Brain microvascular endothelial cell (primary cell): ENCODE results near the gene KAT2B.

Source experiments
- DNase-seq: peaks from one replicate; pipeline ENCODE4 v3.0.0-alpha.2; 2020
- H3K27ac ChIP-seq: fragments of 250-450 bp; sonication (Bioruptor Pico); 2 replicates; pipeline ENCODE4 v1.5.1; 2020; ENCODE audit warnings: mild to moderate bottlenecking, moderate library complexity
- H3K27me3 ChIP-seq: fragments of 250-450 bp; sonication (Bioruptor Pico); replicated peaks from 2 replicates; pipeline ENCODE4 v1.5.1; 2020; ENCODE audit warnings: mild to moderate bottlenecking
- H3K36me3 ChIP-seq: fragments of 250-450 bp; sonication (Bioruptor Pico); replicated peaks from 2 replicates; pipeline ENCODE4 v1.5.1; 2020; ENCODE audit warnings: mild to moderate bottlenecking
- H3K4me3 ChIP-seq: 2 replicates; pipeline ENCODE4 v1.5.1; 2011; ENCODE audit warnings: low read depth, mild to moderate bottlenecking, control low read depth, low read length, moderate library complexity
- in situ Hi-C: cut with HindIII; loops from 2 replicates; pipeline ENCODE4 v1.10.0; 2017; ENCODE audit warnings: low sequenced_read_pairs, low pct_ligation_motif_present
- TF ChIP-seq, protein P1 (sequence below): IDR thresholded peaks from 2 replicates; pipeline ENCODE4 v1.5.1; 2011; ENCODE audit warnings: low read depth, mild to moderate bottlenecking, moderate library complexity, low read length, control low read depth, inconsistent platforms; ENCODE audit errors: missing control alignments

The KAT2B gene

DNA sequence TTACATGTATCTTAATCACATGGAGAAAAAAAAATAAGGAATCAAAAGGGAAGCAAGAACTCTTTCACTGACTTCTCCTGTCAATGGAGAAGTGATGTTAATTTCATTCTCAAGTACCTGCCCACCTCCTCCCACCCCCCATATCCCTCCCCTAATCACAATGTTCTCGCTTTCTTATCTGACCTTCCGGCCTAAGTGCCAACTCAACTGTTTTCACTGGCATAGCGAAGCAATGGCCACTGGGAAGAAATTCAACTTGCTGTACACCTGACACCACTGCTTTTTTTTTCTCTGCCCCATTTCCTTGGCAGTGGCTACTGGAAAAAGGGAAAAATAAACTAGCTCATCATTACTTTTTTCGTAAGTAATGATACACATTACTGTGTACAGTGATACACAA is 142.0 kb downstream of the KAT2B start:
- no peaks in the 10 kb centered on the region for H3K36me3 ChIP-seq
- H3K27me3 ChIP-seq, result no peaks in the 10 kb centered on the region
- no peak overlapping the region for H3K27ac ChIP-seq
- in situ Hi-C loops, result no loop called here
- no peak for DNase-seq
- TF ChIP-seq, protein P1, sequence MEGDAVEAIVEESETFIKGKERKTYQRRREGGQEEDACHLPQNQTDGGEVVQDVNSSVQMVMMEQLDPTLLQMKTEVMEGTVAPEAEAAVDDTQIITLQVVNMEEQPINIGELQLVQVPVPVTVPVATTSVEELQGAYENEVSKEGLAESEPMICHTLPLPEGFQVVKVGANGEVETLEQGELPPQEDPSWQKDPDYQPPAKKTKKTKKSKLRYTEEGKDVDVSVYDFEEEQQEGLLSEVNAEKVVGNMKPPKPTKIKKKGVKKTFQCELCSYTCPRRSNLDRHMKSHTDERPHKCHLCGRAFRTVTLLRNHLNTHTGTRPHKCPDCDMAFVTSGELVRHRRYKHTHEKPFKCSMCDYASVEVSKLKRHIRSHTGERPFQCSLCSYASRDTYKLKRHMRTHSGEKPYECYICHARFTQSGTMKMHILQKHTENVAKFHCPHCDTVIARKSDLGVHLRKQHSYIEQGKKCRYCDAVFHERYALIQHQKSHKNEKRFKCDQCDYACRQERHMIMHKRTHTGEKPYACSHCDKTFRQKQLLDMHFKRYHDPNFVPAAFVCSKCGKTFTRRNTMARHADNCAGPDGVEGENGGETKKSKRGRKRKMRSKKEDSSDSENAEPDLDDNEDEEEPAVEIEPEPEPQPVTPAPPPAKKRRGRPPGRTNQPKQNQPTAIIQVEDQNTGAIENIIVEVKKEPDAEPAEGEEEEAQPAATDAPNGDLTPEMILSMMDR, result no peak
- H3K4me3 ChIP-seq, result no peak overlapping the region

DNA sequence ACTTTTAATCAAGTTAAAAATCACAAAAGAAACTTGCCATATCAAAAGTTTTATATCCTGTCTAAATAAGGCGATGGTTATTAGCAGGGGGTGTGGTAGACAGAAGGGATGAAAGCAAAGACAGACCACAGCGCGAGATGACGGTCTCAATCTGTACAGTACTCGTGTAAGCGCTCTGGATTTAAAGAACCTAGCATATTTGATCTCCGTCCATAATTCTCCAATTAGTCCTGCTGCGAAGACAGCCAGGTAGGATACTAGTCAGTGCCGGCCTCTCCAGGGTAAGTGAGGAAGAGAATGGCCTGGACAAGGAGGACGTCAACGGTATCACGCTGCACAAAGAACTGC is 145.1 kb downstream of the KAT2B start:
- peak overlapping the region; percentile 99 for H3K4me3 ChIP-seq
- no peaks in the 10 kb centered on the region for H3K36me3 ChIP-seq
- in situ Hi-C loops, result no loop called here
- TF ChIP-seq, protein P1, result no peak
- no peaks in the 10 kb centered on the region for H3K27me3 ChIP-seq
- H3K27ac ChIP-seq, result peak overlapping the region; percentile 92
- peak; percentile 12 for DNase-seq

DNA sequence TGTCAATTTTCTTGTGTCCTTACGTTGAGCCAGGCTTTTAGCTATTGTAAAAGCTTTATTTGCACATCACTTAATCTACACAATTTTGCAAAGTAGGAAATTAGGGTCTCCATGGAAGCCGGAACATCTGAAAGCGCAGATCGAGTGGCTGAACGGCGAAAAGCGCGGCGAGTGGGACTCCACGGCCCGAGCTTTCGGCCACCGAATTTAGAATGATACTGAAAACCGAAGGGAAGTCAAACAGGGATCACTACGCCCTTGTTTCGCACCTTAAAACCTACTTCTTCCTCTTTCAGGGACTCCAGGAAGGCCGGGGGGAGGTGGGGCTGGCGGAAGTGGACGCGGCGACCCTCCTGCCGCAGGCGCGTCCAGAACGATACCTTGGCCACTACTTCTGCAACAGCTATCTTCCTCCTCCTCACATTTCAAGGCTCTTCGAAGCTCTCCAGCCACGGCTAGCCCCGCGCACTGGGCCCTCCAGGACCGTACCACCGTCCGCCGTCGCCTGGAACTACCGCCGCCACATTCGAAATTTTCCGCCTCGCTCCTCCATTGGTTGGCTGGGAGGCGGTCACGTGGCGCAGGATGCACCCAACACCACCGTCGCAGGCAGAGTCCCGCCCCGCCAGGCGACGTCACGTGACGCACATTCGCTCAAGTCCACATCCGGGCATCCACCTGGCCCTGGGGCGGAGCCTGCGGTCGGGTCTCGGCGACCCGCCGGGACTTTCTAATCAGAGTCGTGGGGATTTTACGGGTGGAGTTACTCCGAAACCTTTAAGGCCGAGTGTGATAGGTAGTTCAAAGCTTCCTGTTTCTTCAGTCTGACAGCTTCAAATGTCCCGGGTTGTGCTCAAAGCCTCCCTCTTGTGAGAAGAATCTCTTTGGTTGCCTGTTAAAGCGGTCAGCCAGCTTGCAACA is 145.7 kb downstream of the KAT2B start, which contains the start of gene SGO1:
Gene SGO1, minus strand, starts transcription at position 528 of the 921 bp plus-strand sequence. CDS start 2,179 bp downstream, outside the sequence.
- in situ Hi-C loops, result no loop called here
- Histone ChIP-seq H3K36me3 (no peaks in the 10 kb centered on the region), H3K27me3 (no peaks in the 10 kb centered on the region), H3K27ac (peak within 1 kb of the TSS; percentile 92), H3K4me3 (peak within 1 kb of the TSS; percentile 99)
- TF ChIP-seq, protein P1, result no peak
- peak; percentile 99 for DNase-seq

DNA sequence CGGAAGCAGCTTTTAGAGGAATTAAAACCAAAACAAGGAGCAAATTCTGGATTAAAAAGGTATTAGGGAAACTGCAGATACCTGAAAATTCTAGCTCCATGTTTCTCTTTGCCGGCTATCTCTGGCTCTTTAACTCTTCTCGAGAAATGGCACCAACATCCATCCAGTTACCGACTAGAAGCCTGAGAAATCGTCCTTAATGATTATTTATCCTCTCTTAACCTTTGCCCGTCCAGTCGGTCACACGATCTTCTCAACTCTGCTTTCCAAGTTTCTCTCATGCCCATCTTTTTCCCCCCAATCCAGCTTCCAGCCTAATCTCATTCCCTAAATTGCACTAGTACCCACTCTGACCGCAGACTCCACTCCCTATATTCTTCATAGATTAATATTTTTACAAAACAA is 146.4 kb downstream of the KAT2B start:
- Histone ChIP-seq H3K36me3 (no peaks in the 10 kb centered on the region), H3K27ac (peak overlapping the region; percentile 92), H3K4me3 (peak overlapping the region; percentile 99), H3K27me3 (no peaks in the 10 kb centered on the region)
- TF ChIP-seq, protein P1, result no peak
- in situ Hi-C loops, result no loop called here
- no peak for DNase-seq

DNA sequence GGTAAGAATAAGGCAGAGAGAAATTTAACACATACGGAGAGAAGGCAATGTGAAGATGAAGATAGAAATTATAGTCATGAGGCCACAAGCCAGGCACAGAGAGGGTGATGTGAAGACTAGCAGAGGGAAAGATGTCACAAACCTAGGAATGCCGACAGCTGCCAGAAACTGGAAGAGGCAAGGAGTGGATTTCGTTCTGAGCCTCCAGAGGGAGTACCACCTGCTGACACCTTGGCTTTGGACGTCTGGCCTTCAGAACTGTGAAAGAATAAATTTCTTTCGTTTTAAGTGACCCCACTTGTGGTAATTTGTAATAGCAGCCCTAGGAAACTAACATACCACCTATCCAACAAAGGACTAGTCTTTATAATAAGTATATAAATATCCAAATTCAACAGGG is 150.7 kb downstream of the KAT2B start:
- Histone ChIP-seq H3K27me3 (no peaks in the 10 kb centered on the region), H3K36me3 (no peaks in the 10 kb centered on the region), H3K27ac (no peak overlapping the region), H3K4me3 (no peak overlapping the region)
- DNase-seq, result no peak
- TF ChIP-seq, protein P1, result peak; percentile 22
- in situ Hi-C loops, result no loop called here
